ENCODE results near the gene KRTAP4-8. TPM values are rescaled to one million over a fixed set of nuclear protein-coding genes. Genes with fewer than 3 reads are reported as not detected.

The KRTAP4-8 gene
- total and polyA plus RNA-seq, 2 of the 13 experiments (the other 11 are each of a cell fraction or from before 2014, with no cell fraction given), result not detected

DNA sequence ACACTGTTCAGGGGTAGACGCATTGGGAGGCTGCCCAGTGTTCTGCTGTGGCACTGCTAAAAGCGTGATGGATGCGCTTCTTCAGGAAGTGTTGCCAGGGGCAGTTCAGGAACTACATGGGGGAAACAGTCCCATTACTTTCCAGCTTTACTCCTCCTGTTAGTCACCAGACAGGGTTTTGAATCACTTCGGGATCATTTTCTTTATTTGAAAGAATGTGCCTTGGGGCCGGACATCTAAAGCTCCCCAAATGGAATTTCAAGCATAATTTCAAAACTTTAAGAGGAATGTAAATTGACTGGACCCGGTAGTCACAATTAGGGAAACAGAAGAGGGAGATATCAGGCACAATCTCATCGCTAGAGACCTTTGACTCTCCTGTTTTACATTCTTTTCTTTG, 49.5 kb downstream of the KRTAP4-8 start:
- Histone ChIP-seq H3K27me3 (ENCODE audit: control insufficient read depth in 1 of 2, insufficient read depth in 2 of 2, low read length in 2 of 2) (no peaks in the 10 kb centered on the region), H3K36me3 (replicated peaks in 1 of 2; ENCODE audit: control insufficient read depth in 1 of 2, insufficient read depth in 2 of 2, low read length in 2 of 2) (no peaks in the 10 kb centered on the region), H3K9ac (ENCODE audit: insufficient read depth, low read depth, low read length) (peak overlapping the region; percentile 20; the same call in 1 of the 2 replicates), H4K20me1 (ENCODE audit: insufficient read depth, low read length) (no peaks in the 10 kb centered on the region), H3K79me2 (ENCODE audit: insufficient read depth, low read length) (no peaks in the 10 kb centered on the region), H2AFZ (ENCODE audit: low read length) (peak overlapping the region; percentile 60), H3K4me3 (replicated peaks in 1 of 3; ENCODE audit: insufficient read depth in 1 of 3, low read depth in 2 of 3, low read length in 3 of 3) (no peak overlapping the region), H3K4me1 (ENCODE audit: insufficient read depth, low read length) (peaks cover 17% of the 10 kb centered on the region), H3K4me2 (ENCODE audit: low read depth, low read length) (peak overlapping the region; percentile 41), H3K27ac (ENCODE audit: extremely low read length, insufficient read depth, low read length) (peak overlapping the region; percentile 31), H3K9me3 (ENCODE audit: low read length) (peaks cover 2% of the 10 kb centered on the region; the same call in 1 of the 2 replicates)
- BruUV-seq (replicated peaks), result no TSS peak
- DNase-seq (ENCODE audit: low spot score) (peak; percentile 75), FAIRE-seq (no peak), ATAC-seq (peak; percentile 47)
- ChIA-PET POLR2A (interaction anchor here (0.7 kb wide), 1 partner anchor 10 kb away, joined by 4 read pairs; no protein-coding TSS in a partner anchor), CTCF (ENCODE audit: low intra/inter-chr PET ratio, low total read pairs) (no interaction called here)
- WGBS (ENCODE audit: low lambda C conversion rate), result 34% methylated on average over 7 of the region's 7 CpGs
- in situ Hi-C loops (cut with HindIII; ENCODE audit: extremely low pct_ligation_motif_present, low pct_unique_long_range_greater_than_20kb) (no loop called here), intact Hi-C loops (cut with micrococcal nuclease; ENCODE audit: unreplicated experiment) (loop anchor here (10.0 kb wide), 1 partner anchor 144 kb away; no protein-coding TSS in a partner anchor)
- TF ChIP-seq ZNF496 (CRISPR knock-in tag; IDR thresholded peaks at IDR 0.05; ENCODE audit: insufficient replicate concordance), result no peak
- no peak for TF ChIP-seq ZNF343 (CRISPR knock-in tag; IDR thresholded peaks at IDR 0.05)
- TF ChIP-seq EP300 (IDR thresholded peaks at IDR 0.05; ENCODE audit: low read depth in 2 of 2, low read length in 2 of 2), result peak in 1 of 2 experiments; percentile 18; a peak in 1 of 4 replicates
- no peak for TF ChIP-seq EP300 (CRISPR knock-in tag; IDR thresholded peaks at IDR 0.05; ENCODE audit: borderline replicate concordance)
- TF ChIP-seq RFX1 (IDR thresholded peaks at IDR 0.05), result 0 out of 2 replicates have a peak, but pooled peaks have one; percentile 15
- no peak for TF ChIP-seq RARG (CRISPR knock-in tag; IDR thresholded peaks at IDR 0.05; ENCODE audit: low read depth)
- TF ChIP-seq HNRNPLL (IDR thresholded peaks at IDR 0.05; ENCODE audit: low read depth, low read length, poor library complexity, severe bottlenecking), result no peak
- TF ChIP-seq, protein P1, sequence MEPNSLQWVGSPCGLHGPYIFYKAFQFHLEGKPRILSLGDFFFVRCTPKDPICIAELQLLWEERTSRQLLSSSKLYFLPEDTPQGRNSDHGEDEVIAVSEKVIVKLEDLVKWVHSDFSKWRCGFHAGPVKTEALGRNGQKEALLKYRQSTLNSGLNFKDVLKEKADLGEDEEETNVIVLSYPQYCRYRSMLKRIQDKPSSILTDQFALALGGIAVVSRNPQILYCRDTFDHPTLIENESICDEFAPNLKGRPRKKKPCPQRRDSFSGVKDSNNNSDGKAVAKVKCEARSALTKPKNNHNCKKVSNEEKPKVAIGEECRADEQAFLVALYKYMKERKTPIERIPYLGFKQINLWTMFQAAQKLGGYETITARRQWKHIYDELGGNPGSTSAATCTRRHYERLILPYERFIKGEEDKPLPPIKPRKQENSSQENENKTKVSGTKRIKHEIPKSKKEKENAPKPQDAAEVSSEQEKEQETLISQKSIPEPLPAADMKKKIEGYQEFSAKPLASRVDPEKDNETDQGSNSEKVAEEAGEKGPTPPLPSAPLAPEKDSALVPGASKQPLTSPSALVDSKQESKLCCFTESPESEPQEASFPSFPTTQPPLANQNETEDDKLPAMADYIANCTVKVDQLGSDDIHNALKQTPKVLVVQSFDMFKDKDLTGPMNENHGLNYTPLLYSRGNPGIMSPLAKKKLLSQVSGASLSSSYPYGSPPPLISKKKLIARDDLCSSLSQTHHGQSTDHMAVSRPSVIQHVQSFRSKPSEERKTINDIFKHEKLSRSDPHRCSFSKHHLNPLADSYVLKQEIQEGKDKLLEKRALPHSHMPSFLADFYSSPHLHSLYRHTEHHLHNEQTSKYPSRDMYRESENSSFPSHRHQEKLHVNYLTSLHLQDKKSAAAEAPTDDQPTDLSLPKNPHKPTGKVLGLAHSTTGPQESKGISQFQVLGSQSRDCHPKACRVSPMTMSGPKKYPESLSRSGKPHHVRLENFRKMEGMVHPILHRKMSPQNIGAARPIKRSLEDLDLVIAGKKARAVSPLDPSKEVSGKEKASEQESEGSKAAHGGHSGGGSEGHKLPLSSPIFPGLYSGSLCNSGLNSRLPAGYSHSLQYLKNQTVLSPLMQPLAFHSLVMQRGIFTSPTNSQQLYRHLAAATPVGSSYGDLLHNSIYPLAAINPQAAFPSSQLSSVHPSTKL (CRISPR knock-in tag; IDR thresholded peaks at IDR 0.05), result 0 out of 2 replicates have a peak, but pooled peaks have one; percentile 21

Other genes with a start within 250 kb of the KRTAP4-8 start
Only the 30 nearest of the 38 such genes appear.
- gene KRT39, start 131.2 kb downstream of the KRTAP4-8 start, total RNA-seq (2016; rRNA removed; fragmentation: Illumina TruSeq; extraction: Trizol), result 0.07 TPM in 1 of 2 replicates, not detected in the other
- 1.2 and 1.6 TPM in 2 replicates for gene KRT39, start 131.2 kb downstream of the KRTAP4-8 start, polyA plus RNA-seq (2011; rRNA removed)
- gene KRT40, start 113.8 kb downstream of the KRTAP4-8 start, total RNA-seq (2016; rRNA removed; fragmentation: Illumina TruSeq; extraction: Trizol), result not detected in 2 replicates
- gene KRT40, start 113.8 kb downstream of the KRTAP4-8 start, polyA plus RNA-seq (2011; rRNA removed), result not detected in 2 replicates
- gene KRTAP3-3, start 104.0 kb downstream of the KRTAP4-8 start, total RNA-seq (2016; rRNA removed; fragmentation: Illumina TruSeq; extraction: Trizol), result not detected in 2 replicates
- not detected in 2 replicates for gene KRTAP3-3, start 104.0 kb downstream of the KRTAP4-8 start, polyA plus RNA-seq (2011; rRNA removed)
- gene KRTAP3-2, start 98.2 kb downstream of the KRTAP4-8 start, total RNA-seq (2016; rRNA removed; fragmentation: Illumina TruSeq; extraction: Trizol), result not detected in 2 replicates
- gene KRTAP3-2, start 98.2 kb downstream of the KRTAP4-8 start, polyA plus RNA-seq (2011; rRNA removed), result not detected in 2 replicates
- gene KRTAP3-1, start 89.0 kb downstream of the KRTAP4-8 start, total RNA-seq (2016; rRNA removed; fragmentation: Illumina TruSeq; extraction: Trizol), result 0.29 and 0.81 TPM in 2 replicates
- 3.7 and 3.8 TPM in 2 replicates for gene KRTAP3-1, start 89.0 kb downstream of the KRTAP4-8 start, polyA plus RNA-seq (2011; rRNA removed)
- gene KRTAP1-5, start 70.9 kb downstream of the KRTAP4-8 start, total RNA-seq (2016; rRNA removed; fragmentation: Illumina TruSeq; extraction: Trizol), result not detected in 2 replicates
- gene KRTAP1-5, start 70.9 kb downstream of the KRTAP4-8 start, polyA plus RNA-seq (2011; rRNA removed), result 0.07 and 0.09 TPM in 2 replicates
- not detected in 2 replicates for gene KRTAP1-4, start 67.9 kb downstream of the KRTAP4-8 start, total RNA-seq (2016; rRNA removed; fragmentation: Illumina TruSeq; extraction: Trizol)
- gene KRTAP1-4, start 67.9 kb downstream of the KRTAP4-8 start, polyA plus RNA-seq (2011; rRNA removed), result not detected in 2 replicates
- not detected in 2 replicates for gene KRTAP1-3, start 63.3 kb downstream of the KRTAP4-8 start, total RNA-seq (2016; rRNA removed; fragmentation: Illumina TruSeq; extraction: Trizol)
- not detected in 2 replicates for gene KRTAP1-3, start 63.3 kb downstream of the KRTAP4-8 start, polyA plus RNA-seq (2011; rRNA removed)
- gene KRTAP1-1, start 56.7 kb downstream of the KRTAP4-8 start, total RNA-seq (2016; rRNA removed; fragmentation: Illumina TruSeq; extraction: Trizol), result not detected in 2 replicates
- not detected in 2 replicates for gene KRTAP1-1, start 56.7 kb downstream of the KRTAP4-8 start, polyA plus RNA-seq (2011; rRNA removed)
- gene KRTAP2-1, start 50.8 kb downstream of the KRTAP4-8 start, total RNA-seq (2016; rRNA removed; fragmentation: Illumina TruSeq; extraction: Trizol), result not detected in 2 replicates
- not detected in 2 replicates for gene KRTAP2-1, start 50.8 kb downstream of the KRTAP4-8 start, polyA plus RNA-seq (2011; rRNA removed)
- gene KRTAP2-2, start 42.9 kb downstream of the KRTAP4-8 start, total RNA-seq (2016; rRNA removed; fragmentation: Illumina TruSeq; extraction: Trizol), result not detected in 2 replicates
- not detected in 2 replicates for gene KRTAP2-2, start 42.9 kb downstream of the KRTAP4-8 start, polyA plus RNA-seq (2011; rRNA removed)
- not detected in 2 replicates for gene KRTAP2-3, start 38.0 kb downstream of the KRTAP4-8 start, total RNA-seq (2016; rRNA removed; fragmentation: Illumina TruSeq; extraction: Trizol)
- 0.24 and 0.25 TPM in 2 replicates for gene KRTAP2-3, start 38.0 kb downstream of the KRTAP4-8 start, polyA plus RNA-seq (2011; rRNA removed)
- not detected in 2 replicates for gene KRTAP2-4, start 32.3 kb downstream of the KRTAP4-8 start, total RNA-seq (2016; rRNA removed; fragmentation: Illumina TruSeq; extraction: Trizol)
- not detected in 2 replicates for gene KRTAP2-4, start 32.3 kb downstream of the KRTAP4-8 start, polyA plus RNA-seq (2011; rRNA removed)
- not detected in 2 replicates for gene KRTAP4-7, start 14.0 kb downstream of the KRTAP4-8 start, total RNA-seq (2016; rRNA removed; fragmentation: Illumina TruSeq; extraction: Trizol)
- gene KRTAP4-7, start 14.0 kb downstream of the KRTAP4-8 start, polyA plus RNA-seq (2011; rRNA removed), result not detected in 2 replicates
- not detected in 2 replicates for gene KRTAP4-16, start 4.1 kb upstream of the KRTAP4-8 start, total RNA-seq (2016; rRNA removed; fragmentation: Illumina TruSeq; extraction: Trizol)
- gene KRTAP4-16, start 4.1 kb upstream of the KRTAP4-8 start, polyA plus RNA-seq (2011; rRNA removed), result not detected in 2 replicates
- gene KRTAP4-9, start 7.2 kb upstream of the KRTAP4-8 start, total RNA-seq (2016; rRNA removed; fragmentation: Illumina TruSeq; extraction: Trizol), result not detected in 2 replicates
- gene KRTAP4-9, start 7.2 kb upstream of the KRTAP4-8 start, polyA plus RNA-seq (2011; rRNA removed), result not detected in 2 replicates
- not detected in 2 replicates for gene KRTAP4-11, start 20.2 kb upstream of the KRTAP4-8 start, total RNA-seq (2016; rRNA removed; fragmentation: Illumina TruSeq; extraction: Trizol)
- gene KRTAP4-11, start 20.2 kb upstream of the KRTAP4-8 start, polyA plus RNA-seq (2011; rRNA removed), result not detected in 2 replicates
- not detected in 2 replicates for gene KRTAP4-12, start 26.0 kb upstream of the KRTAP4-8 start, total RNA-seq (2016; rRNA removed; fragmentation: Illumina TruSeq; extraction: Trizol)
- gene KRTAP4-12, start 26.0 kb upstream of the KRTAP4-8 start, polyA plus RNA-seq (2011; rRNA removed), result not detected in 2 replicates
- not detected in 2 replicates for gene KRTAP4-6, start 42.4 kb upstream of the KRTAP4-8 start, total RNA-seq (2016; rRNA removed; fragmentation: Illumina TruSeq; extraction: Trizol)
- gene KRTAP4-6, start 42.4 kb upstream of the KRTAP4-8 start, polyA plus RNA-seq (2011; rRNA removed), result not detected in 2 replicates
- not detected in 2 replicates for gene KRTAP4-5, start 51.7 kb upstream of the KRTAP4-8 start, total RNA-seq (2016; rRNA removed; fragmentation: Illumina TruSeq; extraction: Trizol)
- not detected in 2 replicates for gene KRTAP4-5, start 51.7 kb upstream of the KRTAP4-8 start, polyA plus RNA-seq (2011; rRNA removed)
- not detected in 2 replicates for gene KRTAP4-4, start 62.6 kb upstream of the KRTAP4-8 start, total RNA-seq (2016; rRNA removed; fragmentation: Illumina TruSeq; extraction: Trizol)
- not detected in 2 replicates for gene KRTAP4-4, start 62.6 kb upstream of the KRTAP4-8 start, polyA plus RNA-seq (2011; rRNA removed)
- gene KRTAP4-3, start 70.1 kb upstream of the KRTAP4-8 start, total RNA-seq (2016; rRNA removed; fragmentation: Illumina TruSeq; extraction: Trizol), result not detected in 2 replicates
- not detected in 2 replicates for gene KRTAP4-3, start 70.1 kb upstream of the KRTAP4-8 start, polyA plus RNA-seq (2011; rRNA removed)
- gene KRTAP4-2, start 80.1 kb upstream of the KRTAP4-8 start, total RNA-seq (2016; rRNA removed; fragmentation: Illumina TruSeq; extraction: Trizol), result not detected in 2 replicates
- gene KRTAP4-2, start 80.1 kb upstream of the KRTAP4-8 start, polyA plus RNA-seq (2011; rRNA removed), result not detected in 2 replicates
- not detected in 2 replicates for gene KRTAP4-1, start 86.8 kb upstream of the KRTAP4-8 start, total RNA-seq (2016; rRNA removed; fragmentation: Illumina TruSeq; extraction: Trizol)
- gene KRTAP4-1, start 86.8 kb upstream of the KRTAP4-8 start, polyA plus RNA-seq (2011; rRNA removed), result not detected in 2 replicates
- gene KRTAP9-1, start 91.7 kb upstream of the KRTAP4-8 start, total RNA-seq (2016; rRNA removed; fragmentation: Illumina TruSeq; extraction: Trizol), result not detected in 2 replicates
- gene KRTAP9-1, start 91.7 kb upstream of the KRTAP4-8 start, polyA plus RNA-seq (2011; rRNA removed), result not detected in 2 replicates
- not detected in 2 replicates for gene KRTAP9-2, start 128.5 kb upstream of the KRTAP4-8 start, total RNA-seq (2016; rRNA removed; fragmentation: Illumina TruSeq; extraction: Trizol)
- not detected in 2 replicates for gene KRTAP9-2, start 128.5 kb upstream of the KRTAP4-8 start, polyA plus RNA-seq (2011; rRNA removed)
- not detected in 2 replicates for gene KRTAP9-3, start 134.3 kb upstream of the KRTAP4-8 start, total RNA-seq (2016; rRNA removed; fragmentation: Illumina TruSeq; extraction: Trizol)
- gene KRTAP9-3, start 134.3 kb upstream of the KRTAP4-8 start, polyA plus RNA-seq (2011; rRNA removed), result not detected in 2 replicates
- not detected in 2 replicates for gene KRTAP9-8, start 139.9 kb upstream of the KRTAP4-8 start, total RNA-seq (2016; rRNA removed; fragmentation: Illumina TruSeq; extraction: Trizol)
- gene KRTAP9-8, start 139.9 kb upstream of the KRTAP4-8 start, polyA plus RNA-seq (2011; rRNA removed), result not detected in 2 replicates
- gene KRTAP9-4, start 151.5 kb upstream of the KRTAP4-8 start, total RNA-seq (2016; rRNA removed; fragmentation: Illumina TruSeq; extraction: Trizol), result not detected in 2 replicates
- gene KRTAP9-4, start 151.5 kb upstream of the KRTAP4-8 start, polyA plus RNA-seq (2011; rRNA removed), result not detected in 2 replicates
- gene KRTAP9-9, start 157.2 kb upstream of the KRTAP4-8 start, total RNA-seq (2016; rRNA removed; fragmentation: Illumina TruSeq; extraction: Trizol), result not detected in 2 replicates
- gene KRTAP9-9, start 157.2 kb upstream of the KRTAP4-8 start, polyA plus RNA-seq (2011; rRNA removed), result not detected in 2 replicates

All from HepG2 (cell line).